Naive thymus-derived CD4-positive, alpha-beta T cell (primary cell): ENCODE measurements around the gene DMRT1. TPM values are rescaled to one million over a fixed set of nuclear protein-coding genes. Genes with fewer than 3 reads are reported as not detected.

Source experiments
- ATAC-seq: fragments of 150-1000 bp; cut with Tn5 transposase; 2 replicates; pipeline ENCODE4 v1.10.0; 2021; ENCODE audit warnings: mild to moderate bottlenecking, moderate library complexity
- CTCF ChIA-PET: fragments of 350-600 bp; sonication (Branson Sonifier 250); formaldehyde crosslinking; loops from one replicate; lab custom pipeline; 2021; ENCODE audit warnings: antibody characterized with exemption; lab: Charles Lee
- POLR2A ChIA-PET: fragments of 350-600 bp; sonication (Branson Sonifier 250); formaldehyde crosslinking; loops from one replicate; lab custom pipeline; 2021; ENCODE audit warnings: antibody characterized with exemption, inconsistent platforms; lab: Charles Lee
- DNase-seq, 9 donors: peaks; one replicate each; pipeline versions ENCODE4 v3.0.0 to v3.0.0-alpha.2; 2020 to 2022; ENCODE audit warnings: mixed read lengths in 1 of 9
- H3K27ac ChIP-seq: one replicate; pipeline ENCODE4 v1.7.0; 2013; ENCODE audit warnings: mild to moderate bottlenecking, low read depth, low read length, moderate library complexity
- H3K27me3 ChIP-seq, 2 donors: one replicate each; pipeline ENCODE4 v1.7.0; 2013; ENCODE audit warnings: low read length in 2 of 2, mild to moderate bottlenecking in 2 of 2, moderate library complexity in 2 of 2; ENCODE audit not compliant: control insufficient read depth in 2 of 2, insufficient read depth in 2 of 2
- H3K36me3 ChIP-seq, 3 experiments: 1 replicate in 2 of 3; 2 replicates in 1 of 3; pipeline ENCODE4 v1.7.0; 2013; ENCODE audit warnings: low read length in 3 of 3, mild to moderate bottlenecking in 3 of 3, moderate library complexity in 1 of 3; ENCODE audit not compliant: insufficient read depth in 3 of 3, control insufficient read depth in 2 of 3
- H3K4me1 ChIP-seq, 2 donors: one replicate each; pipeline ENCODE4 v1.7.0; 2013; ENCODE audit warnings: low read length in 2 of 2, mild to moderate bottlenecking in 2 of 2, moderate library complexity in 1 of 2; ENCODE audit not compliant: control insufficient read depth in 2 of 2, insufficient read depth in 2 of 2
- H3K4me3 ChIP-seq: 2 replicates; pipeline ENCODE4 v1.7.0; 2013; ENCODE audit warnings: mild to moderate bottlenecking, low read length
- H3K9me3 ChIP-seq, 3 experiments: 1 replicate in 2 of 3; 2 replicates in 1 of 3; pipeline ENCODE4 v1.7.0; 2013; ENCODE audit warnings: low read length in 3 of 3; ENCODE audit not compliant: control insufficient read depth in 2 of 3
- H3K27ac Mint-ChIP-seq, 9 donors: one replicate each; pipeline ENCODE4 v1.8.0; 2020 to 2022; ENCODE audit warnings: mixed read lengths in 9 of 9, mild to moderate bottlenecking in 8 of 9, moderate library complexity in 5 of 9, inconsistent platforms in 2 of 9
- H3K27me3 Mint-ChIP-seq, 5 donors: one replicate each; pipeline ENCODE4 v1.8.0; 2021 to 2022; ENCODE audit warnings: mixed read lengths in 5 of 5, mild to moderate bottlenecking in 1 of 5
- H3K36me3 Mint-ChIP-seq, 5 donors: one replicate each; pipeline ENCODE4 v1.8.0; 2020 to 2022; ENCODE audit warnings: mixed read lengths in 5 of 5, mild to moderate bottlenecking in 3 of 5, inconsistent platforms in 1 of 5
- H3K4me1 Mint-ChIP-seq, 7 donors: one replicate each; pipeline ENCODE4 v1.8.0; 2020 to 2022; ENCODE audit warnings: mixed read lengths in 7 of 7, mild to moderate bottlenecking in 3 of 7, inconsistent platforms in 1 of 7
- H3K4me3 Mint-ChIP-seq, 10 donors: one replicate each; pipeline ENCODE4 v1.8.0; 2020 to 2022; ENCODE audit warnings: mild to moderate bottlenecking in 10 of 10, mixed read lengths in 10 of 10, moderate library complexity in 6 of 10, inconsistent platforms in 2 of 10
- H3K9me3 Mint-ChIP-seq, 11 donors: one replicate each; pipeline ENCODE4 v1.8.0; 2020 to 2022; ENCODE audit warnings: mixed read lengths in 11 of 11, mild to moderate bottlenecking in 4 of 11, inconsistent platforms in 1 of 11, moderate library complexity in 1 of 11
- intact Hi-C, 2 donors: fragments of 100-400 bp; cut with micrococcal nuclease; formaldehyde crosslinking; loops; one replicate each; pipeline ENCODE4 v1.15.1; 2023
- polyA plus RNA-seq, 2 donors: library from polyadenylated mRNA; unstranded; fragments of 300-500 nt; fragmentation: Illumina TruSeq; gene quantifications; one replicate each; pipeline ENCODE4 v1.2.3, GENCODE V29; 2021
- total RNA-seq, 6 experiments: library from RNA in 5 of 6; stranded (reverse) in 5 of 6; gene quantifications; 1 replicate in 5 of 6; 2 replicates in 1 of 6; pipeline ENCODE4 v1.2.3 and lab custom pipeline; 2021 to 2026

The DMRT1 gene
- total and polyA plus RNA-seq, 7 experiments from 2014 or later: not detected

DNA sequence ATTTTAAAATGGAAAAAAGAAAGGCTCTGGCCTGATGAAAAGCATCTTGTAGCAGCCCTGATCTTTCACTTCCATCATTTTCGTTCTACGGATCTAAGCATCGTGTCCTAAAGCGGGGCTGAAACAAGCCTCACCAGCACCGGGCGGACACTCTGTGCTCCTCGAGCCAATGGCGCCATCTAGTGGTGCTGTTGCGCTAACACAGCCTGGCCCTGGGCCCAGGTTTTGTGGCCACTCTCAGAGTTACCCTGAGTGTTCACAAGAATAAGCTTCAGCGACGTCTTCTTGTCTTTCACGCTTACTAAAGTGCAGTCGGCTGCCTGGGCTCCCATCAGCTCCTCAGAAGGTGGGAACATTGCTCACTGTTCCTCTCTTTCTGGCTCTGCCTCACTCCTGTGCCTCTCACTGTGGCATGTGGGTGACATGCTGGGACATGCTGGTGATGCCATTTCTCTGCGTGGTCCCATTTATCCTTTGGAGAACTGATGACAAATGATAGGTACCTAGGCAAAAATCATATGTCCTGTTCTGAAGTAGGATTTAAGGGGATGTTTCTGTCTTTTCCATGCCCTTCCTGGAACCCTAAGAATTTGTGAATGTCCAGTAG lies 167.7 kb downstream of the DMRT1 start:
- POLR2A ChIA-PET: no interaction called here
- intact Hi-C loops: loop anchor here (1.0 to 5.0 kb wide), 3 partner anchors 116 to 622 kb away; no protein-coding TSS in a partner anchor

DNA sequence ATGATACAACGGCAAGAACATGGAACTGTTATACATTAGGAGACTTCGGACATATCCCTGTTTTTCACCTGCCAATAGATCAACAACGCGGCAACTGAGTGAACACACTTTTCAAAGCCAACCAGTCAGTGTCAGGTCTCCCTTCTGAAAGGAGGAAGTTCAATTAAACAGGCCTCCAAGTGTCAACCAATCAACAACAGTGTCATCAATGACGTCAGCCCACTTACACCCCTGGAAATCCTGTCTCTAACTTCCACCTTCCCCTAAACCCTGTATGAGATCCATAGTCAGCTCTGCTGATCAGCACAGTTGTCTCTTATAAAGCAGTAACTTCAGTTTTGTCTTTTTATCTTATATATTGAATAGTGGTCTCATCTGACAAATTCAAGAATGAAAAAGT lies 171.5 kb downstream of the DMRT1 start:
- Histone ChIP-seq H3K4me1 (no peaks in the 10 kb centered on the region), H3K27ac (no peak overlapping the region), H3K9me3 (no peaks in the 10 kb centered on the region), H3K27me3 (no peaks in the 10 kb centered on the region), H3K36me3 (no peaks in the 10 kb centered on the region), H3K4me3 (no peak overlapping the region)
- no peak overlapping the region for H3K27ac Mint-ChIP-seq
- ATAC-seq: peak; percentile 54
- ChIA-PET CTCF (no interaction called here), POLR2A (no interaction called here)
- H3K4me3 Mint-ChIP-seq: no peak overlapping the region
- DNase-seq: no peak
- peaks cover 0 to 4% (median under 1%) of the 10 kb centered on the region in 7 donors for H3K4me1 Mint-ChIP-seq
- no peaks in the 10 kb centered on the region for H3K36me3 Mint-ChIP-seq
- H3K9me3 Mint-ChIP-seq: no peaks in the 10 kb centered on the region
- peaks cover 20 to 31% (median 28%) of the 10 kb centered on the region in 5 donors for H3K27me3 Mint-ChIP-seq
- intact Hi-C loops: no loop called here

More for the DNA sequence above, 167.7 kb downstream of the DMRT1 start:
- Mint-ChIP-seq H3K9me3 (no peaks in the 10 kb centered on the region), H3K4me3 (no peak overlapping the region), H3K27me3 (peaks cover 15 to 43% (median 34%) of the 10 kb centered on the region in 5 donors), H3K4me1 (peaks cover 0 to 10% (median 0%) of the 10 kb centered on the region in 7 donors), H3K36me3 (no peaks in the 10 kb centered on the region), H3K27ac (no peak overlapping the region)
- Histone ChIP-seq H3K9me3 (no peaks in the 10 kb centered on the region), H3K36me3 (no peaks in the 10 kb centered on the region), H3K4me3 (no peak overlapping the region), H3K27me3 (no peaks in the 10 kb centered on the region), H3K27ac (no peak overlapping the region), H3K4me1 (no peaks in the 10 kb centered on the region)
- ATAC-seq (peak; percentile 92), DNase-seq (peak; percentile 37 to 76 (median 58))
- CTCF ChIA-PET: interaction anchor here (0.6 to 1.0 kb wide), 5 partner anchors 10 to 118 kb away, joined by 3 to 5 read pairs (median 3); no protein-coding TSS in a partner anchor

DNA sequence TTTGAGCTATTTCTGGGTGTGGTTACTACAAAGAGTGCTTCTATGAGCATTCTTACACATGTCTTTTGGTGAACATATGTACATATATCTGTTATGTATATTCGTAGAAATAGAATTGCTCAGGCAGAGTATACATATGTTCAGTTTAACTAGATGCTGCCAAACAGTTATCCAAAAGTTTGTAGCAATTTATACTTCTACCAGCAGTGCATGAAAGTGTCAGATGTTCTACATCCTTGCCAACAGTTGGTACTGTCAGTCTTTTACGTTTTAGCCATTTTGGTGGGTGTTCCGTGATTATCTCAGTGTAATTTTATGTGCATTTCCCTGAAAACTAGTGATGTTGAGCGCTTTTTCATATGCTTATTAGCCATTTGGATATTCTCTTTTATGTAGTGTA lies 172.7 kb downstream of the DMRT1 start:
- Histone ChIP-seq H3K4me1 (no peaks in the 10 kb centered on the region), H3K27me3 (no peaks in the 10 kb centered on the region), H3K27ac (no peak overlapping the region), H3K36me3 (no peaks in the 10 kb centered on the region), H3K9me3 (no peaks in the 10 kb centered on the region), H3K4me3 (no peak overlapping the region)
- Mint-ChIP-seq H3K27ac (no peak overlapping the region), H3K4me3 (no peak overlapping the region), H3K36me3 (no peaks in the 10 kb centered on the region), H3K9me3 (peaks cover 0 to 2% (median 0%) of the 10 kb centered on the region in 11 donors), H3K27me3 (peaks cover 20 to 28% (median 23%) of the 10 kb centered on the region in 5 donors), H3K4me1 (peaks cover 0 to 5% (median 2%) of the 10 kb centered on the region in 7 donors)
- POLR2A ChIA-PET: no interaction called here
- intact Hi-C loops: no loop called here
- DNase-seq (no peak), ATAC-seq (no peak)
- CTCF ChIA-PET: no interaction called here

DNA sequence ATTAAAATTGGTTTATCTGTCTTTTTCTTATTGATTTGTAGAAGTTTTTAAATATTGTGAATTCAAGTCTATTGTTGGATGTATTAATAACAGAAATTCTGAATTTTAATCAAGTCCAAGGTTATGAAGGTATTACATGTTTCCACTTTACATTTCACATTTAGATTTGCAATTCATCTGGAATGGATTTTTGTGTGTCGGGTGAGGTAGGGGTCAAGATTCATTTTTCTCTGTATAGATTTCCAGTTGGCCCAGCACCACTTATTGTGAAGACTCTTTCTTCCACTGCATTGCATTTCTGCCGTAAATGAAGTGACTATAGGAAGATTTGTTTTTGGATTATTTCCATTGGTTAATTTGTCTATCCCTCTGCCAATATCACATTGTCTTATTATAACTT lies 173.1 kb downstream of the DMRT1 start:
- Histone ChIP-seq H3K27ac (no peak overlapping the region), H3K27me3 (no peaks in the 10 kb centered on the region), H3K4me3 (no peak overlapping the region), H3K9me3 (no peaks in the 10 kb centered on the region), H3K36me3 (no peaks in the 10 kb centered on the region), H3K4me1 (no peaks in the 10 kb centered on the region)
- no peak for ATAC-seq
- H3K9me3 Mint-ChIP-seq: peaks cover 0 to 2% (median 0%) of the 10 kb centered on the region in 11 donors
- peaks cover 16 to 25% (median 23%) of the 10 kb centered on the region in 5 donors for H3K27me3 Mint-ChIP-seq
- POLR2A ChIA-PET: no interaction called here
- H3K36me3 Mint-ChIP-seq: no peaks in the 10 kb centered on the region
- CTCF ChIA-PET: no interaction called here
- H3K4me1 Mint-ChIP-seq: peaks cover 0 to 5% (median 0%) of the 10 kb centered on the region in 7 donors
- intact Hi-C loops: no loop called here
- no peak for DNase-seq
- H3K27ac Mint-ChIP-seq: no peak overlapping the region
- H3K4me3 Mint-ChIP-seq: no peak overlapping the region

DNA sequence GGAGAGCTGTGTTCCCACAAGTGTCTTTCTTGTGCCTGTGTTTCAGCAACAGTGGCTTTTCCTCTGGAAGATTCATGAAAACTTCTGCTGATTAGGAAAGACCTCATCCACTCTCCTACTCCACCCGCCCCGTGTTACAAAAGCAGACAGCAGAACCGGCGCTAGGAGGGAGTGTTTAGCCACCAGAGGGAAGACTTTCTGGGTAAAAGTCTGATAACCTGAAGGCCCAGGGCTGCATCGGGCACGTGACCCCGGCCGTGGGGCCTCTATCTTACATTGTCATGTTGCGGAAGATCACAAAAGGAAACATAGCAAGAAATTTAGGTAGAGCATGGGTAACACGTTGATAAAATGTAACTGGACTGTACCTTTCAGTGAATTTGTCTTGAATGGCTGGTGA lies 176.6 kb downstream of the DMRT1 start:
- Mint-ChIP-seq H3K4me1 (peaks cover 0 to 5% (median 0%) of the 10 kb centered on the region in 7 donors), H3K9me3 (peaks cover 0 to 20% (median 2%) of the 10 kb centered on the region in 11 donors), H3K27me3 (peaks cover 18 to 48% (median 30%) of the 10 kb centered on the region in 5 donors), H3K27ac (no peak overlapping the region), H3K36me3 (peaks cover 0 to 4% (median 0%) of the 10 kb centered on the region in 5 donors), H3K4me3 (no peak overlapping the region)
- H3K4me3 ChIP-seq: no peak overlapping the region
- H3K9me3 ChIP-seq: peaks cover 0 to 4% (median 0%) of the 10 kb centered on the region in 3 experiments
- H3K4me1 ChIP-seq: no peaks in the 10 kb centered on the region
- ChIA-PET CTCF (no interaction called here), POLR2A (no interaction called here)
- DNase-seq (peak in 4 of 9 donors; percentile 14 to 22 (median 16)), ATAC-seq (peak; percentile 48)
- no peaks in the 10 kb centered on the region for H3K27me3 ChIP-seq
- intact Hi-C loops: loop anchor here in 1 of 2 donors (2.0 kb wide), 1 partner anchor 383 kb away; no protein-coding TSS in a partner anchor
- H3K27ac ChIP-seq: no peak overlapping the region
- no peaks in the 10 kb centered on the region for H3K36me3 ChIP-seq

Other genes with a start within 250 kb of the DMRT1 start
- not detected for gene DMRT3, start 135.0 kb downstream of the DMRT1 start, total RNA-seq
- not detected for gene DMRT3, start 135.0 kb downstream of the DMRT1 start, polyA plus RNA-seq
- gene DMRT2, start 208.7 kb downstream of the DMRT1 start, total RNA-seq: under 1 TPM in 1 of 5 experiments, not detected in 4; 0.44 TPM
- not detected for gene DMRT2, start 208.7 kb downstream of the DMRT1 start, polyA plus RNA-seq